Stomach (tissue), 9 donors: ENCODE results near the gene OR10A3. TPM values are rescaled to one million over a fixed set of nuclear protein-coding genes. Genes with fewer than 3 reads are reported as not detected.

ENCODE experiments used
- DNase-seq, 2 donors: peaks; one replicate each; pipeline versions ENCODE4 v3.0.0 to v3.0.0-alpha.2; 2013 to 2019
- H3K27ac ChIP-seq, 5 donors: fragments of 200-600 bp in 4 of 5; sonication (generic) in 4 of 5; one replicate each; pipeline ENCODE4 v1.5.1; 2013 to 2019; ENCODE audit warnings: mild to moderate bottlenecking in 1 of 5, moderate library complexity in 1 of 5
- H3K27me3 ChIP-seq, 3 donors: fragments of 200-600 bp; sonication (generic); one replicate each; pipeline ENCODE4 v1.5.1; 2017 to 2019; ENCODE audit warnings: mixed run types in 1 of 3
- H3K36me3 ChIP-seq, 4 donors: fragments of 200-600 bp; sonication (generic); 1 replicate in 3 of 4; 2 replicates in 1 of 4; pipeline ENCODE4 v1.5.1; 2016 to 2019
- H3K4me1 ChIP-seq, 4 donors: fragments of 200-600 bp; sonication (generic); one replicate each; pipeline ENCODE4 v1.5.1; 2016 to 2019
- H3K4me3 ChIP-seq, 4 donors: fragments of 200-600 bp; sonication (generic) in 3 of 4; one replicate each; pipeline ENCODE4 v1.5.1; 2016 to 2019; ENCODE audit warnings: mild to moderate bottlenecking in 1 of 4
- H3K9me3 ChIP-seq, 4 donors: fragments of 200-600 bp; sonication (generic); one replicate each; pipeline ENCODE4 v1.5.1; 2016 to 2019
- CTCF ChIP-seq, 7 experiments: fragments of 450-650 bp in 4 of 7; fragments of 200-600 bp in 3 of 7; sonication (generic) in 3 of 7; IDR thresholded peaks; one replicate each; pipeline ENCODE4 v1.5.1; 2016 to 2019; ENCODE audit warnings: antibody characterized with exemption in 7 of 7, control low read depth in 2 of 7, mild to moderate bottlenecking in 1 of 7
- EP300 ChIP-seq: sonication (generic); formaldehyde crosslinking; IDR thresholded peaks from one replicate; pipeline ENCODE4 v1.6.1; 2017; ENCODE audit warnings: antibody characterized with exemption
- POLR2A ChIP-seq, 4 donors: fragments of 450-650 bp; IDR thresholded peaks; one replicate each; pipeline ENCODE4 v1.6.1; 2016; ENCODE audit warnings: antibody characterized with exemption in 4 of 4, control low read depth in 2 of 4, mild to moderate bottlenecking in 1 of 4, moderate library complexity in 1 of 4
- POLR2AphosphoS5 ChIP-seq, 3 donors: sonication (generic); formaldehyde crosslinking; IDR thresholded peaks; one replicate each; pipeline ENCODE4 v1.6.1; 2016; ENCODE audit warnings: antibody characterized with exemption in 3 of 3
- WGBS, 5 donors: extraction: QIAGEN DNeasy Blood & Tissue Kit in 3 of 5; methylation state at CpG; one replicate each; pipeline versions ENCODE4 v1.1.5 to v1.1.7; 2013 to 2018; 5-methylcytosine and 5-hydroxymethylcytosine counted together
- intact Hi-C: fragments of 100-400 bp; cut with DNase I; formaldehyde crosslinking; loops from one replicate; pipeline ENCODE4 v1.15.1; 2023; ENCODE audit warnings: low total_unique reads
- polyA plus RNA-seq, 3 donors: library from polyadenylated mRNA; stranded (reverse); fragments of 200-250 nt; gene quantifications; one replicate each; pipeline ENCODE4 v1.2.3, GENCODE V29; 2013
- total RNA-seq, 5 donors: library from RNA; depleted of rRNA; stranded (reverse); fragments of >200 nt; gene quantifications; one replicate each; pipeline versions ENCODE4 v1.1.0 to v1.2.3, GENCODE V29; 2014 to 2016
- donor health status: healthy with polysubstance abuse.
- donor health status: Bipolar disorder and iron deficiency.
- donor health status: healthy.

OR10A3 gene
- total and polyA plus RNA-seq, 8 donors, result not detected

GRCh38 chr11:7918141-7918540 lies 23.4 kb downstream of the OR10A3 start:
- Histone ChIP-seq H3K36me3 (no peaks in the 10 kb centered on the region), H3K4me1 (no peaks in the 10 kb centered on the region), H3K4me3 (no peak overlapping the region), H3K27ac (no peak overlapping the region), H3K9me3 (no peaks in the 10 kb centered on the region), H3K27me3 (no peaks in the 10 kb centered on the region)
- TF ChIP-seq POLR2A (IDR thresholded peaks at IDR 0.05), result no peak
- TF ChIP-seq EP300, result no peak
- TF ChIP-seq CTCF (IDR thresholded peaks at IDR 0.05), result no peak
- no peak for TF ChIP-seq POLR2AphosphoS5 (IDR thresholded peaks at IDR 0.05)
- intact Hi-C loops, result no loop called here
- 74 to 83% (median 80%) methylated on average over 2 of the region's 2 CpGs for whole genome bisulfite sequencing, 5 donors
- no peak for DNase-seq

DNA sequence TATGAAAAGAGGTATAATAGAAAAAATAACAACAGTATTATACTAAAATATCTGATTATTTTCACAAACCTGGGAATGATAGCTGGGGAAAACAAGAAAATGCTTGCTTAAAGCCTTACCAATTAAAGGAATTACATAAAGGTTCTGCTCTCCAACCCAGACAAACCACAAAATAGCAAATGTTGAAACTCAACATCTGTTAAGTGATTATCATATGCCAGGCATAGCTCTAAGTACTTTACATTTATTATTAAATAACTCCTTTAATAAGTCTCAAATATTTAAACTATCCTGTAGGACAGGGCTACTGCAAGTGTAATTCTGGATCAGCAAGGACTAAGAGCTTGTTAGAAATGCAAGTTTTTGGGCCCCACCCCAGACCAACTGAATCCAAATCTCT lies 30.5 kb downstream of the OR10A3 start:
- H3K27ac ChIP-seq, result no peak overlapping the region
- H3K9me3 ChIP-seq, result no peaks in the 10 kb centered on the region
- no peaks in the 10 kb centered on the region for H3K27me3 ChIP-seq
- H3K4me1 ChIP-seq, result peaks cover 0 to 8% (median under 1%) of the 10 kb centered on the region in 4 donors
- no peak overlapping the region for H3K4me3 ChIP-seq
- DNase-seq, result no peak
- H3K36me3 ChIP-seq, result no peaks in the 10 kb centered on the region
- intact Hi-C loops, result no loop called here
- TF ChIP-seq EP300, result no peak
- TF ChIP-seq CTCF (IDR thresholded peaks at IDR 0.05), result no peak
- no peak for TF ChIP-seq POLR2AphosphoS5 (IDR thresholded peaks at IDR 0.05)
- TF ChIP-seq POLR2A (IDR thresholded peaks at IDR 0.05), result no peak

- no peaks in the 10 kb centered on the region for H3K9me3 ChIP-seq
- intact Hi-C loops, result no loop called here
- no peak for TF ChIP-seq POLR2A (IDR thresholded peaks at IDR 0.05)
- no peak for TF ChIP-seq POLR2AphosphoS5 (IDR thresholded peaks at IDR 0.05)
- TF ChIP-seq CTCF (IDR thresholded peaks at IDR 0.05), result no peak
- TF ChIP-seq EP300, result no peak
- WGBS, 5 donors, result 39 to 66% (median 61%) methylated on average over 2 of the region's 2 CpGs
- peaks cover 0 to 8% (median 4%) of the 10 kb centered on the region in 4 donors for H3K4me1 ChIP-seq
- H3K27me3 ChIP-seq, result no peaks in the 10 kb centered on the region
- H3K27ac ChIP-seq, result no peak overlapping the region
- no peaks in the 10 kb centered on the region for H3K36me3 ChIP-seq
- no peak for DNase-seq
- H3K4me3 ChIP-seq, result no peak overlapping the region
These were observed 31.2 kb downstream of the OR10A3 start for GRCh38 chr11:7910286-7910788.

GRCh38 chr11:7909585-7910285 lies 31.8 kb downstream of the OR10A3 start:
- intact Hi-C loops, result no loop called here
- Histone ChIP-seq H3K9me3 (no peaks in the 10 kb centered on the region), H3K36me3 (no peaks in the 10 kb centered on the region), H3K27me3 (no peaks in the 10 kb centered on the region), H3K27ac (no peak overlapping the region), H3K4me3 (no peak overlapping the region), H3K4me1 (peaks cover 0 to 14% (median 7%) of the 10 kb centered on the region in 4 donors)
- no peak for TF ChIP-seq EP300
- TF ChIP-seq CTCF (IDR thresholded peaks at IDR 0.05), result no peak
- no peak for TF ChIP-seq POLR2AphosphoS5 (IDR thresholded peaks at IDR 0.05)
- no peak for TF ChIP-seq POLR2A (IDR thresholded peaks at IDR 0.05)
- no peak for DNase-seq
- WGBS, 5 donors, result 48 to 62% (median 55%) methylated on average over 2 of the region's 2 CpGs
